ENCODE measurements around the gene FBXL20.

Gene FBXL20

DNA sequence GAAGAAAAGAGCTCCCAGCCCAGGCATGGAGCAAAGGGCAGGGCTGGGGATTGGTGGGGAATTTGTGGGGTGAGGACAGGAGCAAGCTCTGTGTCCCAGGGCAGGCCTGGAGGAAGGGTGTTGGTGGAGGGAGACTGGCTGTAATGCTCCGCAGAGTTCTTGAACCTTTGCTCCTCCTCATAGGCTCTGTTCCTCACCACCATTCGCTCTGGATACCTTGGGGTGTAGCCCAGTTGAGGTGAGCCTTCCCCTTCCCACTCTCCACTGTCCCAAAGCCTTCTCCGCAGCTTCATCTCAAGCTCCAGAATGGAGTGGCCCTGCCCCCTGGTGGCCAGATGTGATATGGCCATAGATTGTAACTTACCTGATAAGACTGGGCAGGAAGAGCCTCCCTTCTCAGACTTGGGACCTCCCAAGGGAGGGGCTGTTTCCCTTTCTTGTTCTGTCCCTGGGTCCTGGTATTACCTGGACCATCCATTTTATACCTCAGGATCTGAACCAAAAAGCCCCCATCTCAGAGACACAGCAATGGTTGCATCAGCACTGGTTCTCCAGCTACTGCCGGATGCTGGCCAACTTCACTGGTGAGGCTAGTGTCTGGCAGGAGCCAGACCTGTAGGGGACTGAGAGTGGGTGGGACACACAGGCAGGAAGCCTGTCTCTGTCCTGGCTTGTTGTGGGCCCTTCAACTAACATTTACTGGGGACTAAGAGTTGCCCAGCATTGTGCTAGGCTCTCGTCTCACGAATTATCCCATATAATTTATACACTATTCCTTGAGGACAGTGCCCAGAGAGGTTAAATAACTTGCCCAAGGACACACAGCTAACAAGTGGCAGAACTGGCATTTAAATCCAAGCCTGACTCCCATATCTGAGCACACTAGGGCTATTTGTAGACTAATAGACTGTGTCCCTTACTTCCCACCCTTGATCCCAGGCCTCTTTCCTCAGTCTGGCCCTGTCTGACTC, 156.5 kb downstream of the FBXL20 start:
- TF ChIP-seq, protein P1, sequence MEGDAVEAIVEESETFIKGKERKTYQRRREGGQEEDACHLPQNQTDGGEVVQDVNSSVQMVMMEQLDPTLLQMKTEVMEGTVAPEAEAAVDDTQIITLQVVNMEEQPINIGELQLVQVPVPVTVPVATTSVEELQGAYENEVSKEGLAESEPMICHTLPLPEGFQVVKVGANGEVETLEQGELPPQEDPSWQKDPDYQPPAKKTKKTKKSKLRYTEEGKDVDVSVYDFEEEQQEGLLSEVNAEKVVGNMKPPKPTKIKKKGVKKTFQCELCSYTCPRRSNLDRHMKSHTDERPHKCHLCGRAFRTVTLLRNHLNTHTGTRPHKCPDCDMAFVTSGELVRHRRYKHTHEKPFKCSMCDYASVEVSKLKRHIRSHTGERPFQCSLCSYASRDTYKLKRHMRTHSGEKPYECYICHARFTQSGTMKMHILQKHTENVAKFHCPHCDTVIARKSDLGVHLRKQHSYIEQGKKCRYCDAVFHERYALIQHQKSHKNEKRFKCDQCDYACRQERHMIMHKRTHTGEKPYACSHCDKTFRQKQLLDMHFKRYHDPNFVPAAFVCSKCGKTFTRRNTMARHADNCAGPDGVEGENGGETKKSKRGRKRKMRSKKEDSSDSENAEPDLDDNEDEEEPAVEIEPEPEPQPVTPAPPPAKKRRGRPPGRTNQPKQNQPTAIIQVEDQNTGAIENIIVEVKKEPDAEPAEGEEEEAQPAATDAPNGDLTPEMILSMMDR (IDR thresholded peaks at IDR 0.05; ENCODE audit: extremely low read depth, missing control alignments): peak; percentile 96
- peak; percentile 77 for DNase-seq (ENCODE audit: low spot score)

- no peak for DNase-seq (ENCODE audit: low spot score)
- TF ChIP-seq, protein P1 (IDR thresholded peaks at IDR 0.05; ENCODE audit: extremely low read depth, missing control alignments): no peak
Observed at GRCh38 chr17:39244016-39244599, 157.3 kb downstream of the FBXL20 start.

- TF ChIP-seq, protein P1 (IDR thresholded peaks at IDR 0.05; ENCODE audit: extremely low read depth, missing control alignments): no peak
Observed at GRCh38 chr17:39243155-39243554, 158.3 kb downstream of the FBXL20 start.

DNA sequence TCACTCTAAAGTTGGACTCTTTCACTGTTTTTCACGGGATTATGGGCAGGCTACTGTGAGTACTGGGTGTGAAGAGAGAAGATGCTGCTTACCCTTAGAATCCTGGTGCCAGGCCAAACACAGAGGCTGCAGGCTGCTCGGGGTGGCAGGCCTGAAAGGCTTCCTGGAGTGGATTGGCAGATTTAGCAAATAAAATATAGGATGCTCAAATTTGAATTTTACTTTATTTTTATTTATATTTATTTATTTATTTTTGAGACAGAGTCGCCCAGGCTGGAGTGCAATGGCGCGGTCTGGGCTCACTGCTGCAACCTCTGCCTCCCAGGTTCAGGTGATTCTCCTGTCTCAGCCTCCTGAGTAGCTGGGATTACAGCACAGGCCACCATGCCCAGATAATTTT, 160.8 kb downstream of the FBXL20 start:
- TF ChIP-seq, protein P1 (IDR thresholded peaks at IDR 0.05; ENCODE audit: extremely low read depth, missing control alignments): no peak
- no peak for DNase-seq (ENCODE audit: low spot score)

More at GRCh38 chr17:39243155-39243554, 158.3 kb downstream of the FBXL20 start:
- DNase-seq (ENCODE audit: low spot score): no peak

GRCh38 chr17:39239640-39240314, 161.6 kb downstream of the FBXL20 start:
- DNase-seq (ENCODE audit: low spot score): peak; percentile 70
- TF ChIP-seq, protein P1 (IDR thresholded peaks at IDR 0.05; ENCODE audit: extremely low read depth, missing control alignments): peak; percentile 79

DNA sequence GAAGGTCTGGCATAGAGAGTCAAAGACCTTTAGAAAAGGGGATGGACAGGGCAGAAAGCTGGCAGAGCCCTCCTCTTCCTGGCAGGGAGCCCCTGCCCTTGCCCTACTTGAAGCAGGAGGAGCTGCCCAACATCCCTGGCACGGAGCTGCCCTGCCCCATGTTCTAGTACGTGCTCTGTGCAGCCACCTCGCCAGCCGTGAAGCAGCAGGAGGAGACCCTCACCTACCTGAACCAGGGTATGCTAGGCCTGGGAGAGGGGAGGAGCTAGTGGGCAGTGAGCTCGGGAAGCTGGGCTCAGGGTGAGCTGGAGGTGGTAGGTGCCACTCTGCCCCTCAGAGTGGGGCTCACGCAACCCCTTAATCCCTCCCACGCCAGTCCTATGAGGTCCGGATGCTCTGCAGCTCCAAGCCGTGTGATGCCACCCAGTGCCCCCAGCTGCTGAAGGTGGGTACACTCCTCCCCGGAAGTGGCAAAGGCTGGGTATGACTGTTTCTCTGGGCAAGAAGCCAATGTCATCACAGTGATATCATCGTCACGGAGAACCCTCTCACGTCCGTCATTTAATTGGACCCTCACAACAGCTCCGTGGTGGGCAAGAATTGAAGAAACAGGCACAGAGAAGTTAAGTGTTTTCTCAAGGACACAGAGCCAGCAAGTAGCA, 163.0 kb downstream of the FBXL20 start:
- TF ChIP-seq, protein P1 (IDR thresholded peaks at IDR 0.05; ENCODE audit: extremely low read depth, missing control alignments): no peak
- no peak for DNase-seq (ENCODE audit: low spot score)

All from GM20000 (cell line).